ENCODE results near the gene AGBL2. TPM values are rescaled to one million over a fixed set of nuclear protein-coding genes. Genes with fewer than 3 reads are reported as not detected.
"Not testable (repeated sequence)": the region's sequence is repeated elsewhere in the genome, so short reads cannot be mapped to it uniquely, and the experiment has no call there.

Gene AGBL2
- total and polyA plus RNA-seq, 5 donors from 2014 or later, result 0.72 to 11.0 (median 0.96) TPM

DNA sequence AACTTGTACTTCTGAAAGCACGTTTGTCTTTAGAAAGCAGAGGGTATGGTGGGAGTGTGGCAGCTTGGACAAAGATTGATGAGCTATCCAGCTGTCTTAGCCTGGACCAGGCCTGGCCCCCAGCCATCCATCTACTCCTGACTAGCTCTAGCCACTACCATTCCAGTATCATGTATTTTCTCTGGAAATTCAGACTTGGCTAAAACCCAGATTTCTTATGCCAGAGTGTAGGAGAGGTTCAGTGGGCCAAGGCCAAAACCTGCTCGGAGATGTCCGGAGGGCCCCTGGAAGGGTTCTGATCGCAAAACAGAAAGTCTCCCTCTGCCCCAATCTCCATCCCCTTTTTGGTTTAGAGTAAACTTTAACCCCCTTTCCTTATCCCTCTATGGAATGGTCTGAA, 48.0 kb downstream of the AGBL2 start:
- H3K9me3 Mint-ChIP-seq, result no peaks in the 10 kb centered on the region
- Histone ChIP-seq H3K9me3 (ENCODE audit: control insufficient read depth in 2 of 2, low read length in 2 of 2) (no peaks in the 10 kb centered on the region), H3K4me3 (ENCODE audit: low read depth, low read length) (no peak overlapping the region), H3K36me3 (ENCODE audit: control insufficient read depth, insufficient read depth, low read length) (no peaks in the 10 kb centered on the region), H3K27me3 (ENCODE audit: control insufficient read depth, insufficient read depth, low read length) (no peaks in the 10 kb centered on the region), H3K4me1 (ENCODE audit: control insufficient read depth, insufficient read depth, low read length, poor library complexity, severe bottlenecking) (no peaks in the 10 kb centered on the region), H3K27ac (ENCODE audit: insufficient read depth, low read length, poor library complexity, severe bottlenecking) (no peak overlapping the region)
- H3K27ac Mint-ChIP-seq, result no peak overlapping the region
- peaks cover 0 to 5% (median 2%) of the 10 kb centered on the region in 4 donors for H3K4me1 Mint-ChIP-seq
- ATAC-seq (ENCODE audit: low read depth in 2 of 2), result no peak
- H3K36me3 Mint-ChIP-seq, result peaks cover 3% of the 10 kb centered on the region
- DNase-seq, result no peak
- no peak overlapping the region for H3K4me3 Mint-ChIP-seq
- no peaks in the 10 kb centered on the region for H3K27me3 Mint-ChIP-seq

DNA sequence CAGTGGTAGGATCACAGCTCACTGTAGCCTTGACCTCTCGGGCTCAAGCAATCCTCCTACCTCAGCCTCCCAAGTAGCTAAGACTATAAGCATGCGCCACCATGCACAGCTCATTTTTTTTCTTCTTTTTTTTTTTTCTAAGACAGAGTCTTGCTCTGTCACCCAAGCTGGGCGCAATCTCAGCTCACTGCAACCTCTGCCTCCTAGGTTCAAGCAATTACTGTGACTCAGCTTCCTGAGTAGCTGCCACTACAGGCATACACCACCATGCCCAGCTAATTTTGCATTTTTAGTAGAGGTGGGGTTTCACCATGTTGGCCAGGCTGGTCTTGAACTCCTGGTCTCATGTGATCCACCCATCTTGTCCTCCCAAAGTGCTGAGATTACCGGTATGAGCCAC, 50.2 kb downstream of the AGBL2 start:
- not testable (repeated sequence) for H3K36me3 Mint-ChIP-seq; H3K4me3 Mint-ChIP-seq; H3K9me3 Mint-ChIP-seq; H3K27me3 ChIP-seq (ENCODE audit: control insufficient read depth, insufficient read depth, low read length); H3K27ac ChIP-seq (ENCODE audit: insufficient read depth, low read length, poor library complexity, severe bottlenecking); H3K4me1 ChIP-seq (ENCODE audit: control insufficient read depth, insufficient read depth, low read length, poor library complexity, severe bottlenecking); H3K27me3 Mint-ChIP-seq; H3K36me3 ChIP-seq (ENCODE audit: control insufficient read depth, insufficient read depth, low read length); H3K9me3 ChIP-seq (ENCODE audit: control insufficient read depth in 2 of 2, low read length in 2 of 2); H3K4me1 Mint-ChIP-seq; H3K27ac Mint-ChIP-seq; H3K4me3 ChIP-seq (ENCODE audit: low read depth, low read length)
- DNase-seq (peak in 1 of 3 donors; percentile 40), ATAC-seq (ENCODE audit: low read depth in 2 of 2) (peak in 1 of 2 donors; percentile 42)

DNA sequence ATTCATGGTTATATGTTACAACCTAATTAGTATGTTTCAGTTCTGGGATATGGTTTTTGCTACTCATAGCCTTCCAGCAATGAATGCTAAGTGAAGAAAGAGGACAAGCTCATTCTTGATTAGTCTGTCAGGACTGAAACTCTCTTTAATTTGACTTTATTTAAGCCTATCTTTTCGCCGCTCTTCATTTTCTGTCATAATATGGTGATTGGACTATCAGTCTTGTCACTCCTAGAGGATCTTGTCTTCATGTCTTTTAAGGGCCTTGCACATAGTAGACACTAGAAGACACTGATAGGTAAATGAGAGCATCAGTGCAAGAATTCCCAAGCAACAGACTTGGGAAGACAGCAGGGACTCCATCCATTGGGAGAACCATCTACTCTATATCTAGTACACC, 53.9 kb downstream of the AGBL2 start:
- H3K27me3 ChIP-seq (ENCODE audit: control insufficient read depth, insufficient read depth, low read length), result no peaks in the 10 kb centered on the region
- no peaks in the 10 kb centered on the region for H3K9me3 ChIP-seq (ENCODE audit: control insufficient read depth in 2 of 2, low read length in 2 of 2)
- H3K4me3 Mint-ChIP-seq, result no peak overlapping the region
- peaks cover 3% of the 10 kb centered on the region for H3K36me3 Mint-ChIP-seq
- DNase-seq (no peak), ATAC-seq (ENCODE audit: low read depth in 2 of 2) (no peak)
- H3K27ac Mint-ChIP-seq, result no peak overlapping the region
- peaks cover 0 to 5% (median 2%) of the 10 kb centered on the region in 4 donors for H3K4me1 Mint-ChIP-seq
- H3K4me3 ChIP-seq (ENCODE audit: low read depth, low read length), result no peak overlapping the region
- H3K27ac ChIP-seq (ENCODE audit: insufficient read depth, low read length, poor library complexity, severe bottlenecking), result no peak overlapping the region
- H3K36me3 ChIP-seq (ENCODE audit: control insufficient read depth, insufficient read depth, low read length), result no peaks in the 10 kb centered on the region
- H3K9me3 Mint-ChIP-seq, result no peaks in the 10 kb centered on the region
- no peaks in the 10 kb centered on the region for H3K4me1 ChIP-seq (ENCODE audit: control insufficient read depth, insufficient read depth, low read length, poor library complexity, severe bottlenecking)
- no peaks in the 10 kb centered on the region for H3K27me3 Mint-ChIP-seq

DNA sequence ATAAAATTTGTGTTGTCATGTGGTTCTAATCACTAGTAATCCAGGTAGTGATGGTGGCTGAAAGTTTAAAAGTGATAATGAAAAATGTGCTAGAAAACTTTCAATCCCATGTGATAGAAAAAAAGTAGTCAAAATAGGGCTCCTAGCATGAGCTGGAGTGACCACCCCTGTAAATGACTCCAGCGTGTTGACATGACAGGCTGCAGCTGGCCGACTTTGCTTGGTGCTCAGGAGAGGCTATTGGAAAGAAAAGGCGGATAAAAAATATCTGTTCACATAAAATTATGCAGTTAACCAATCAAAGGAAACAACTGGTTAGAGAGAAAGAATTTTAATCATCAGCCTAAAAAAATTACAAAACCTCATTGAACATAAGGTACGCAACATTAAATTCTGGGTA, 55.9 kb downstream of the AGBL2 start:
- H3K36me3 Mint-ChIP-seq, result peaks cover 3% of the 10 kb centered on the region

DNA sequence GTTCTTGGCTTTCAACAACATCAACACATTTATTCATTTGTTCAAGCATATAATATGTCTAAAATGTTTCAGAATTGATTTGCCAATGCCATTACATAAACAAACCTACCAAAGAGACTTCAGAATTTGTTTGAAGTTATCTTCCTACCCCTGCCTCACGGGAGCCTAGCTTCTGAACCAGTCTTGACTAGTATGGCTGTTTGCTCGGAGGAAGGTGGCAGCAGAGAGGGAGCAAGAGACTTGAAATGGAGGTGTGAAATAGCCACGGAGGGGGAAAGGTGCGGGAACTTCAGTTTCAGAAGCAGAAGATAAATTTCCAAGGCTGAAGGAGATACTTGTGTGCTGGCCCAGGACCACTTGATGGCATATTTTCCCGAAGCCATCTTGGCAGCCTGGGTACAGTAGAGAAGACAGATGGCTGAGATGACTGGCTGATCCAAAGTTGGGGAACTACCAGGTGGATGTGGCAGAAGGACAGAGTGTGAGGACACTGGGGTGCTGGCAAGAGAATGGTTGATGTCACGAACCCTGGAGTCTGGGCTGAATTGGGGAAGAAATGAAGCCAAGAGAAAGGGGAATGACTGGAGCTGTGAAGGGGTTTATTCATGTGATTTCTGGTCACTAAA, 58.8 kb downstream of the AGBL2 start:
- Histone ChIP-seq H3K4me1 (ENCODE audit: control insufficient read depth, insufficient read depth, low read length, poor library complexity, severe bottlenecking) (no peaks in the 10 kb centered on the region), H3K27ac (ENCODE audit: insufficient read depth, low read length, poor library complexity, severe bottlenecking) (no peak overlapping the region), H3K27me3 (ENCODE audit: control insufficient read depth, insufficient read depth, low read length) (no peaks in the 10 kb centered on the region), H3K36me3 (ENCODE audit: control insufficient read depth, insufficient read depth, low read length) (no peaks in the 10 kb centered on the region), H3K9me3 (ENCODE audit: control insufficient read depth in 2 of 2, low read length in 2 of 2) (peaks cover 0 to 4% of the 10 kb centered on the region in 2 experiments), H3K4me3 (ENCODE audit: low read depth, low read length) (no peak overlapping the region)
- Mint-ChIP-seq H3K36me3 (peaks cover 3% of the 10 kb centered on the region), H3K4me1 (peaks cover 0 to 5% (median 0%) of the 10 kb centered on the region in 4 donors), H3K27me3 (peaks cover 5% of the 10 kb centered on the region), H3K27ac (no peak overlapping the region), H3K9me3 (peaks cover 0 to 10% (median 1%) of the 10 kb centered on the region in 7 donors), H3K4me3 (no peak overlapping the region)
- DNase-seq (no peak), ATAC-seq (ENCODE audit: low read depth in 2 of 2) (no peak)

More for the DNA sequence above, 55.9 kb downstream of the AGBL2 start:
- DNase-seq (no peak), ATAC-seq (ENCODE audit: low read depth in 2 of 2) (no peak)
- no peak overlapping the region for H3K27ac ChIP-seq (ENCODE audit: insufficient read depth, low read length, poor library complexity, severe bottlenecking)
- Mint-ChIP-seq H3K27ac (no peak overlapping the region), H3K9me3 (no peaks in the 10 kb centered on the region), H3K4me1 (peaks cover 0 to 5% (median 4%) of the 10 kb centered on the region in 4 donors), H3K4me3 (no peak overlapping the region), H3K27me3 (peaks cover 5% of the 10 kb centered on the region)
- H3K4me1 ChIP-seq (ENCODE audit: control insufficient read depth, insufficient read depth, low read length, poor library complexity, severe bottlenecking), result no peaks in the 10 kb centered on the region
- no peaks in the 10 kb centered on the region for H3K27me3 ChIP-seq (ENCODE audit: control insufficient read depth, insufficient read depth, low read length)
- no peaks in the 10 kb centered on the region for H3K9me3 ChIP-seq (ENCODE audit: control insufficient read depth in 2 of 2, low read length in 2 of 2)
- no peaks in the 10 kb centered on the region for H3K36me3 ChIP-seq (ENCODE audit: control insufficient read depth, insufficient read depth, low read length)
- no peak overlapping the region for H3K4me3 ChIP-seq (ENCODE audit: low read depth, low read length)

DNA sequence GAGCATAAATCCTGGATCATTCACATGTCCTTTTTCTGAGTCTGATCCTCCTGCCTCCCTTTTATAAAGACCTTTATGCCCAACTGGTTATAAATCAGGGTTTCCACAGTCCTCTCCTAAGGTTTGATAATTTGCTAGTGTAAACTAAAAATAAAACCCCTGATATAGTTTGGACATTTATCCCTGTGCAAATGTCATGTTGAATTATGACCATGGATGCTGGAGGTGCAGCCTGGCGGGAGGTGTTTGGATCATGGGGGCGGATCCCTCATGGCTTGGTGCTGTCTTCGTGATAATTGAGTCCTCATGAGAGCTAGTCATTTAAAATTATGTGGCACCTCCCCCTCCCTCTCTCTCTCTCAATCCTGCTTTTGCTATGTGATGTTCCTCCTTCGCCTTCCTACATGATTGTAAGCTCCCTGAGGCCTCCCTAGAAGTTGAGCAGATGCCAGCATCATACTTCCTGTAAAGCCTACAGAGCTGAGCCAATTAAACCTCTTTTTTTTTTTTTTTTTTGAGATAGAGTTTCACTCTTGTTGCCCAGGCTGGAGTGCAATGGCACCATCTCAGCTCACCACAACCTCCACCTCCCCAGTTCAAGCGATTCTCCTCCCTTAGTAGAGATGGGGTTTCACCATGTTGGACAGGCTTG, 63.2 kb downstream of the AGBL2 start:
- peaks cover 3% of the 10 kb centered on the region for H3K36me3 Mint-ChIP-seq
- H3K27ac Mint-ChIP-seq, result no peak overlapping the region
- ATAC-seq (ENCODE audit: low read depth in 2 of 2) (no peak), DNase-seq (no peak)
- peaks cover 0 to 4% of the 10 kb centered on the region in 2 experiments for H3K9me3 ChIP-seq (ENCODE audit: control insufficient read depth in 2 of 2, low read length in 2 of 2)
- H3K9me3 Mint-ChIP-seq, result peaks cover 0 to 10% (median 1%) of the 10 kb centered on the region in 7 donors
- peaks cover 5% of the 10 kb centered on the region for H3K27me3 Mint-ChIP-seq
- no peaks in the 10 kb centered on the region for H3K27me3 ChIP-seq (ENCODE audit: control insufficient read depth, insufficient read depth, low read length)
- no peaks in the 10 kb centered on the region for H3K36me3 ChIP-seq (ENCODE audit: control insufficient read depth, insufficient read depth, low read length)
- no peaks in the 10 kb centered on the region for H3K4me1 ChIP-seq (ENCODE audit: control insufficient read depth, insufficient read depth, low read length, poor library complexity, severe bottlenecking)
- H3K4me1 Mint-ChIP-seq, result peaks cover 0 to 5% (median 0%) of the 10 kb centered on the region in 4 donors
- H3K4me3 Mint-ChIP-seq, result no peak overlapping the region
- no peak overlapping the region for H3K4me3 ChIP-seq (ENCODE audit: low read depth, low read length)
- no peak overlapping the region for H3K27ac ChIP-seq (ENCODE audit: insufficient read depth, low read length, poor library complexity, severe bottlenecking)

DNA sequence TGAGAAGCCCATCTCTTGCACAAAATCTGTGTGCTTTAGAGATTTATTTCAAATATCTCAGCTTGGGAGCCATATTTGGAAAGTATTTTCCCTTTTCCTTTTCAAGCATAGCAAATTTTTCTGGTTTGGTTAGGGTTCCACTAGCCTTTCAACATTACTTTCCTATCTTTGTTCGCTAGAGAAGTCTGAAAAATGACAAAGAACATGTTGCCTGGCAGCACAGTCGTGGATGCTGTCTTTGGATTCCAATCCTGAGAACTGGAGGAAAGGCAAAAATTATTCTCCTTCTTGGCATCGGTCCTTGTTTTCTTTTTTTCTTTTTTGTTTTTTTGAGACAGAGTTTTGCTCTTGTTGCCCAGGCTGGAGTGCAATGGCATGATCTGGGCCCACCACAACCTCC, 65.9 kb downstream of the AGBL2 start:
- Mint-ChIP-seq H3K36me3 (no peaks in the 10 kb centered on the region), H3K9me3 (peaks cover 0 to 10% (median 1%) of the 10 kb centered on the region in 7 donors), H3K4me3 (no peak overlapping the region), H3K27ac (no peak overlapping the region), H3K27me3 (no peaks in the 10 kb centered on the region), H3K4me1 (no peaks in the 10 kb centered on the region)
- DNase-seq, result no peak
- Histone ChIP-seq H3K27me3 (ENCODE audit: control insufficient read depth, insufficient read depth, low read length) (no peaks in the 10 kb centered on the region), H3K4me1 (ENCODE audit: control insufficient read depth, insufficient read depth, low read length, poor library complexity, severe bottlenecking) (no peaks in the 10 kb centered on the region), H3K27ac (ENCODE audit: insufficient read depth, low read length, poor library complexity, severe bottlenecking) (no peak overlapping the region), H3K4me3 (ENCODE audit: low read depth, low read length) (no peak overlapping the region), H3K9me3 (ENCODE audit: control insufficient read depth in 2 of 2, low read length in 2 of 2) (peaks cover 0 to 4% of the 10 kb centered on the region in 2 experiments), H3K36me3 (ENCODE audit: control insufficient read depth, insufficient read depth, low read length) (no peaks in the 10 kb centered on the region)
- no peak for ATAC-seq (ENCODE audit: low read depth in 2 of 2)

DNA sequence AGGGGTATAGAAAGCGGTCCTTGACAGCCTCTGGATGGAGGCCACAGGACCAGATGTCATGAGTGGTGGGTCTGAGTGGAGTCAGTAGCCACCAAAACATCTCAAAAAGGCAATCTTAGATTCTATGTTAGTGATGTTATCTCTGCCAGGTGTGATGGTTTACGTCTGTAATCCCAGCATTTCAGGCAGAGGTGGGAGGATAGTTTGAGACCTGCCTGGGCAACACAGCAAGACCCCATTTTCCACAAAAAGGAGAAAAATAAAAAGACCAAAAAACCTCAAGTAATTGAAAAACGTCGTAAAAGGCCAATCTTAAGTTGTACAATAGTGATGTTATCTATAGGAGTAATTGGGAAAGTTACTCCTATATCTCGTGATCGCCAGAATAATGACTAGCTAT, 69.2 kb downstream of the AGBL2 start:
- Histone ChIP-seq H3K27ac (ENCODE audit: insufficient read depth, low read length, poor library complexity, severe bottlenecking) (no peak overlapping the region), H3K27me3 (ENCODE audit: control insufficient read depth, insufficient read depth, low read length) (no peaks in the 10 kb centered on the region), H3K4me3 (ENCODE audit: low read depth, low read length) (no peak overlapping the region), H3K36me3 (ENCODE audit: control insufficient read depth, insufficient read depth, low read length) (no peaks in the 10 kb centered on the region), H3K4me1 (ENCODE audit: control insufficient read depth, insufficient read depth, low read length, poor library complexity, severe bottlenecking) (peaks cover 11% of the 10 kb centered on the region), H3K9me3 (ENCODE audit: control insufficient read depth in 2 of 2, low read length in 2 of 2) (no peaks in the 10 kb centered on the region)
- Mint-ChIP-seq H3K27ac (no peak overlapping the region), H3K4me1 (peaks cover 5 to 19% (median 10%) of the 10 kb centered on the region in 4 donors), H3K27me3 (no peaks in the 10 kb centered on the region), H3K4me3 (peak overlapping the region in 2 of 4 donors; percentile 69 to 80), H3K9me3 (peaks cover 0 to 1% (median 0%) of the 10 kb centered on the region in 7 donors), H3K36me3 (no peaks in the 10 kb centered on the region)
- ATAC-seq (ENCODE audit: low read depth in 2 of 2) (no peak), DNase-seq (no peak)

All from CD4-positive, CD25-positive, alpha-beta regulatory T cell (primary cell).